WTC11 (cell line): ENCODE measurements around the gene BAMBI. TPM values are rescaled to one million over a fixed set of nuclear protein-coding genes. Genes with fewer than 3 reads are reported as not detected.

Experiments used
- ATAC-seq: fragments of 200-7000 bp; cut with Tn5 transposase; 2 replicates; pipeline ENCODE4 v1.10.0; 2021; ENCODE audit warnings: mild to moderate bottlenecking, moderate library complexity
- CTCF ChIA-PET: fragments of 300-600 bp; sonication (Branson Sonifier 250); formaldehyde crosslinking; loops from one replicate; lab custom pipeline; 2021; ENCODE audit warnings: antibody characterized with exemption; lab: Charles Lee
- POLR2A ChIA-PET: fragments of 350-600 bp; sonication (Branson Sonifier 250); formaldehyde crosslinking; loops from one replicate; lab custom pipeline; 2021; ENCODE audit warnings: antibody characterized with exemption; lab: Charles Lee
- DNase-seq: peaks from one replicate; pipeline ENCODE4 v3.0.0; 2021; ENCODE audit warnings: low spot score
- H3K27ac Mint-ChIP-seq: 2 replicates; pipeline ENCODE4 v1.8.0; 2021; ENCODE audit warnings: mixed read lengths
- H3K27me3 Mint-ChIP-seq: 2 replicates; pipeline ENCODE4 v1.8.0; 2021; ENCODE audit warnings: low read depth, mild to moderate bottlenecking, moderate library complexity, mixed read lengths
- H3K36me3 Mint-ChIP-seq: 2 replicates; pipeline ENCODE4 v1.8.0; 2021; ENCODE audit warnings: mixed read lengths
- H3K4me1 Mint-ChIP-seq: 2 replicates; pipeline ENCODE4 v1.8.0; 2022; ENCODE audit warnings: mixed read lengths
- H3K4me3 Mint-ChIP-seq: 2 replicates; pipeline ENCODE4 v1.8.0; 2021; ENCODE audit warnings: mild to moderate bottlenecking, moderate library complexity, mixed read lengths
- H3K9me3 Mint-ChIP-seq: 2 replicates; pipeline ENCODE4 v1.8.0; 2021; ENCODE audit warnings: mixed read lengths
- EMX1 ChIP-seq: fragments of 250-450 bp; sonication (Bioruptor Pico); IDR thresholded peaks from 2 replicates; pipeline ENCODE4 v1.8.0; 2021; ENCODE audit warnings: mild to moderate bottlenecking
- JUN ChIP-seq: sonication (generic); formaldehyde crosslinking; IDR thresholded peaks from 2 replicates; pipeline ENCODE4 v1.8.0; 2023; ENCODE audit warnings: mild to moderate bottlenecking, missing genetic modification reagents
- NFATC4 ChIP-seq: fragments of 250-450 bp; sonication (Bioruptor Pico); IDR thresholded peaks from 2 replicates; pipeline ENCODE4 v1.9.0; 2021; ENCODE audit warnings: mild to moderate bottlenecking
- SMAD4 ChIP-seq: sonication (generic); formaldehyde crosslinking; IDR thresholded peaks from 2 replicates; pipeline ENCODE4 v1.8.0; 2022; ENCODE audit warnings: mild to moderate bottlenecking, missing genetic modification reagents
- TEAD1 ChIP-seq: sonication (generic); formaldehyde crosslinking; IDR thresholded peaks from 2 replicates; pipeline ENCODE4 v1.8.0; 2022; ENCODE audit warnings: mild to moderate bottlenecking, missing genetic modification reagents
- ZNF121 ChIP-seq: sonication (generic); formaldehyde crosslinking; IDR thresholded peaks from 2 replicates; pipeline ENCODE4 v1.8.0; 2023; ENCODE audit warnings: missing genetic modification reagents
- ZNF317 ChIP-seq: sonication (generic); formaldehyde crosslinking; IDR thresholded peaks from 2 replicates; pipeline ENCODE4 v1.8.1; 2023; ENCODE audit warnings: low read depth, mild to moderate bottlenecking, moderate library complexity, missing genetic modification reagents, borderline replicate concordance
- ZNF671 ChIP-seq: fragments of 250-450 bp; sonication (Bioruptor Pico); IDR thresholded peaks from 2 replicates; pipeline ENCODE4 v1.8.0; 2021; ENCODE audit warnings: mild to moderate bottlenecking
- total RNA-seq: library from RNA; stranded (reverse); gene quantifications from 3 replicates; pipeline ENCODE4 v1.2.3, GENCODE V29; 2021
- TF ChIP-seq, protein P1 (sequence below): fragments of 250-450 bp; sonication (Bioruptor Pico); conservative IDR thresholded peaks from 2 replicates; pipeline ENCODE4 v1.9.0; 2021; ENCODE audit warnings: mild to moderate bottlenecking
- TF ChIP-seq, protein P2 (sequence below): sonication (generic); formaldehyde crosslinking; IDR thresholded peaks from 2 replicates; pipeline ENCODE4 v1.8.1; 2022; ENCODE audit warnings: mild to moderate bottlenecking, moderate library complexity, missing genetic modification reagents
- TF ChIP-seq, protein P3 (sequence below): fragments of 250-450 bp; sonication (Bioruptor Pico); IDR thresholded peaks from 2 replicates; pipeline ENCODE4 v2.1.2; 2022; ENCODE audit warnings: mild to moderate bottlenecking, moderate library complexity
- TF ChIP-seq, protein P4 (sequence below): sonication (generic); formaldehyde crosslinking; IDR thresholded peaks from 2 replicates; pipeline ENCODE4 v1.8.1; 2023; ENCODE audit warnings: mild to moderate bottlenecking, missing genetic modification reagents, moderate library complexity
- TF ChIP-seq, protein P5 (sequence below): sonication (generic); formaldehyde crosslinking; IDR thresholded peaks from 2 replicates; pipeline ENCODE4 v1.8.1; 2022; ENCODE audit warnings: missing genetic modification reagents, borderline replicate concordance
- TF ChIP-seq, protein P6 (sequence below): sonication (generic); formaldehyde crosslinking; IDR thresholded peaks from 2 replicates; pipeline ENCODE4 v1.8.1; 2023; ENCODE audit warnings: mild to moderate bottlenecking, missing genetic modification reagents
- TF ChIP-seq, protein P7 (sequence below): sonication (generic); formaldehyde crosslinking; IDR thresholded peaks from 2 replicates; pipeline ENCODE4 v1.8.1; 2023; ENCODE audit warnings: mild to moderate bottlenecking, moderate library complexity, missing genetic modification reagents
- TF ChIP-seq, protein P8 (sequence below): sonication (generic); formaldehyde crosslinking; IDR thresholded peaks from 2 replicates; pipeline ENCODE4 v1.8.1; 2022; ENCODE audit warnings: mild to moderate bottlenecking, missing genetic modification reagents, moderate library complexity, borderline replicate concordance
- TF ChIP-seq, protein P9 (sequence below): sonication (generic); formaldehyde crosslinking; IDR thresholded peaks from 2 replicates; pipeline ENCODE4 v1.8.0; 2022; ENCODE audit warnings: mild to moderate bottlenecking, missing genetic modification reagents

BAMBI gene
- total RNA-seq, 1 experiment from 2014 or later, result 29.0 TPM

DNA sequence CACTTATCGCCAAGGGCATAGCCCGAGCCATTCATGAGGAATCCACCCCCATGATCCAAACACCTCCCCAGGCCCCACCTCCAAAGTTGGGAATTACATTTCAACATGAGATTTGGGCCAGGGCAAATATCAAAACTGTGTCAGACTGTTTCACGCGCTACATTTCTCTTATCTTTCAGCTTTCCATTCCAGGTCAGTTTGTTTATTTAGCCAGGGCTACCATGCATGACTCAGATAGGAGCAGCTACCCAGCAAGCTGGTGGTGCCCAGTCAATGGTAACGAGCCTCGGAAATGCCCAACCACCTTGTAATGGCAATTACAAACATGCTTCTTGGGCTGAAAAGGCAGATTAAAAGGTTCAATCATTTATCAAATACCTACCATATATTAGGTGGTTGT, 43.6 kb upstream of the BAMBI start (continued):
- TF ChIP-seq, protein P1, sequence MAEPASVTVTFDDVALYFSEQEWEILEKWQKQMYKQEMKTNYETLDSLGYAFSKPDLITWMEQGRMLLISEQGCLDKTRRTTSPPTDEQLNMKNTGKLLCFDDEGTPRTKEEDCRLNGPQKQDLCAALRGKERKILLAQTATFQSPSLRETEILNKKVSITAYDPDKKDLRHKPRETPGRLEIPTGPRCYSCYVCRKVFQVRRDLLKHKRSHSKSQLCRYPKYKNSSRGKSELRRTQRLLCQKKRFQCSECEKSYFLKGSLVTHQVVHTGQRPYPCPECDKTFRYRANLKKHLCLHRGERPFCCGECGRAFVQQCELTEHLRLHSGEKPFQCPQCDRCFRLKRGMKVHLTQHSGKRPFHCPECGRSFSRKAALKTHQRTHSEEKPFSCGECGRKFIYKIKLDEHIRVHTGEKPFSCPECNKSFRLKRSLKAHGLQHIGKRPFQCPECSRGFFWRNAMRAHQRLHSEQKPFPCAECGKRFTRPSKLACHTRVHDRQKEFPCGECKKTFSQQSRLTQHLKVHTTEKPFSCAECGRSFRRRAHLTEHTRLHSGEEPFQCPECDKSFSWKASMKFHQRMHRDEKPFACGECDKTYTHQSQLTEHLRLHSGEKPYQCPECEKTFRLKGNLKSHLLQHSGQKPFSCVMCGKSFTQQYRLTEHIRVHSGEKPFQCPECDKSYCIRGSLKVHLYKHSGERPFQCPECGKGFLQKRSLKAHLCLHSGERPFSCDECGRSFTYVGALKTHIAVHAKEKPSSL (CRISPR knock-in tag), result no peak
- TF ChIP-seq ZNF671 (no peak), JUN (CRISPR knock-in tag) (no peak)
- TF ChIP-seq, protein P2, sequence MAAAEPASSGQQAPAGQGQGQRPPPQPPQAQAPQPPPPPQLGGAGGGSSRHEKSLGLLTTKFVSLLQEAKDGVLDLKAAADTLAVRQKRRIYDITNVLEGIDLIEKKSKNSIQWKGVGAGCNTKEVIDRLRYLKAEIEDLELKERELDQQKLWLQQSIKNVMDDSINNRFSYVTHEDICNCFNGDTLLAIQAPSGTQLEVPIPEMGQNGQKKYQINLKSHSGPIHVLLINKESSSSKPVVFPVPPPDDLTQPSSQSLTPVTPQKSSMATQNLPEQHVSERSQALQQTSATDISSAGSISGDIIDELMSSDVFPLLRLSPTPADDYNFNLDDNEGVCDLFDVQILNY (CRISPR knock-in tag), result no peak
- TF ChIP-seq, protein P3, sequence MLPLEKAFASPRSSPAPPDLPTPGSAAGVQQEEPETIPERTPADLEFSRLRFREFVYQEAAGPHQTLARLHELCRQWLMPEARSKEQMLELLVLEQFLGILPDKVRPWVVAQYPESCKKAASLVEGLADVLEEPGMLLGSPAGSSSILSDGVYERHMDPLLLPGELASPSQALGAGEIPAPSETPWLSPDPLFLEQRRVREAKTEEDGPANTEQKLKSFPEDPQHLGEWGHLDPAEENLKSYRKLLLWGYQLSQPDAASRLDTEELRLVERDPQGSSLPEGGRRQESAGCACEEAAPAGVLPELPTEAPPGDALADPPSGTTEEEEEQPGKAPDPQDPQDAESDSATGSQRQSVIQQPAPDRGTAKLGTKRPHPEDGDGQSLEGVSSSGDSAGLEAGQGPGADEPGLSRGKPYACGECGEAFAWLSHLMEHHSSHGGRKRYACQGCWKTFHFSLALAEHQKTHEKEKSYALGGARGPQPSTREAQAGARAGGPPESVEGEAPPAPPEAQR (CRISPR knock-in tag), result no peak

DNA sequence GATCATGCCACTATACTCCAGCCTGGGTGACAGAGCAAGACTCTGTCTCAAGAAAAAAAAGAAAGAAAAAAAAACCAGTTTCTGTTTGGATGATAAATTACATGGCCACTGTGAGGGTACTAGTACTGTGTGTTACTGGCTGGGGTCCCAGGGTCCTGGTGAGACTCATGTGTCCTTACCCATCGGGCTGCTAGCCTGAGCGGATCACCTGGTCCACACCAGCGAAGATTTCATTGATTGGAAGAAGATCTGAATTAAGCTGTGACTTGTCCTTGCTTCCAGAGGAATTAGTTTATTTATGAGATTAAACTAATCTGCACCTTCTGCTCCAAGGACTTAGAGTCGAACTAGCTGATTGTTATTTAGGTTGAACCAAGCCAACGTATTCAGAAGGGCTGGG, 40.0 kb upstream of the BAMBI start:
- POLR2A ChIA-PET, result no interaction called here
- H3K27ac Mint-ChIP-seq, result no peak overlapping the region
- H3K36me3 Mint-ChIP-seq, result no peaks in the 10 kb centered on the region
- CTCF ChIA-PET, result interaction anchor here (0.7 to 1.2 kb wide), 2 partner anchors 9 to 811 kb away, joined by 3 to 5 read pairs; no protein-coding TSS in a partner anchor
- H3K4me3 Mint-ChIP-seq, result no peak overlapping the region
- H3K4me1 Mint-ChIP-seq, result no peaks in the 10 kb centered on the region
- no peaks in the 10 kb centered on the region; the same call in 1 of the 2 replicates for H3K27me3 Mint-ChIP-seq
- TF ChIP-seq ZNF317 (no peak), TEAD1 (CRISPR knock-in tag) (no peak), EMX1 (CRISPR knock-in tag) (no peak)
- TF ChIP-seq, protein P4, sequence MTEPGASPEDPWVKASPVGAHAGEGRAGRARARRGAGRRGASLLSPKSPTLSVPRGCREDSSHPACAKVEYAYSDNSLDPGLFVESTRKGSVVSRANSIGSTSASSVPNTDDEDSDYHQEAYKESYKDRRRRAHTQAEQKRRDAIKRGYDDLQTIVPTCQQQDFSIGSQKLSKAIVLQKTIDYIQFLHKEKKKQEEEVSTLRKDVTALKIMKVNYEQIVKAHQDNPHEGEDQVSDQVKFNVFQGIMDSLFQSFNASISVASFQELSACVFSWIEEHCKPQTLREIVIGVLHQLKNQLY (CRISPR knock-in tag), result no peak
- TF ChIP-seq, protein P5, sequence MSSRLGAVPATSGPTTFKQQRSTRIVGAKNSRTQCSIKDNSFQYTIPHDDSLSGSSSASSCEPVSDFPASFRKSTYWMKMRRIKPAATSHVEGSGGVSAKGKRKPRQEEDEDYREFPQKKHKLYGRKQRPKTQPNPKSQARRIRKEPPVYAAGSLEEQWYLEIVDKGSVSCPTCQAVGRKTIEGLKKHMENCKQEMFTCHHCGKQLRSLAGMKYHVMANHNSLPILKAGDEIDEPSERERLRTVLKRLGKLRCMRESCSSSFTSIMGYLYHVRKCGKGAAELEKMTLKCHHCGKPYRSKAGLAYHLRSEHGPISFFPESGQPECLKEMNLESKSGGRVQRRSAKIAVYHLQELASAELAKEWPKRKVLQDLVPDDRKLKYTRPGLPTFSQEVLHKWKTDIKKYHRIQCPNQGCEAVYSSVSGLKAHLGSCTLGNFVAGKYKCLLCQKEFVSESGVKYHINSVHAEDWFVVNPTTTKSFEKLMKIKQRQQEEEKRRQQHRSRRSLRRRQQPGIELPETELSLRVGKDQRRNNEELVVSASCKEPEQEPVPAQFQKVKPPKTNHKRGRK (CRISPR knock-in tag), result no peak
- no peak for ATAC-seq
- H3K9me3 Mint-ChIP-seq, result no peaks in the 10 kb centered on the region
- DNase-seq, result no peak

DNA sequence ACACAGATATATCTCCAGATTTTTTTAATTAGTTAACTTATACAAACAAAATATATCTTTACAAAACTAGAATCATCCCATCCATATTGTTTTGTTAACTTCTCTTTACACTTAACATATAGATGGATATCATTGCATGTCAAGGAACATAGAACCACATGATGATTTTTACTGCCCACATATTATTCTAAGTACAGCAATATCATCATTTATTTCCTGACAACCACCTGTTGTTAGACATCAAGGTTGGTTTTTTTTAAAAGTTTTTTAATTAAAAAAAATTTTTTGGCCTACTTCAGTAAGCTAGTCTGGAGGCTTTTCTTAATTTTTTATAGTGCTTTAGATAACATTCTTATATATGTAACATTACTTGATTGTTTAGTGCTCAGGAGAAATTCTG, 38.9 kb upstream of the BAMBI start:
- CTCF ChIA-PET, result interaction anchor here (1.2 kb wide), 1 partner anchor 25 kb away, joined by 3 read pairs; no protein-coding TSS in a partner anchor

More for the DNA sequence above, 38.9 kb upstream of the BAMBI start:
- DNase-seq, result no peak
- H3K9me3 Mint-ChIP-seq, result no peaks in the 10 kb centered on the region
- no peak overlapping the region for H3K4me3 Mint-ChIP-seq
- no peak overlapping the region for H3K27ac Mint-ChIP-seq
- no peak for ATAC-seq
- POLR2A ChIA-PET, result no interaction called here
- TF ChIP-seq SMAD4 (CRISPR knock-in tag), result no peak
- no peak for TF ChIP-seq NFATC4 (CRISPR knock-in tag)
- TF ChIP-seq, protein P5 (CRISPR knock-in tag), result no peak
- TF ChIP-seq, protein P6, sequence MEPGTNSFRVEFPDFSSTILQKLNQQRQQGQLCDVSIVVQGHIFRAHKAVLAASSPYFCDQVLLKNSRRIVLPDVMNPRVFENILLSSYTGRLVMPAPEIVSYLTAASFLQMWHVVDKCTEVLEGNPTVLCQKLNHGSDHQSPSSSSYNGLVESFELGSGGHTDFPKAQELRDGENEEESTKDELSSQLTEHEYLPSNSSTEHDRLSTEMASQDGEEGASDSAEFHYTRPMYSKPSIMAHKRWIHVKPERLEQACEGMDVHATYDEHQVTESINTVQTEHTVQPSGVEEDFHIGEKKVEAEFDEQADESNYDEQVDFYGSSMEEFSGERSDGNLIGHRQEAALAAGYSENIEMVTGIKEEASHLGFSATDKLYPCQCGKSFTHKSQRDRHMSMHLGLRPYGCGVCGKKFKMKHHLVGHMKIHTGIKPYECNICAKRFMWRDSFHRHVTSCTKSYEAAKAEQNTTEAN (CRISPR knock-in tag), result no peak
- TF ChIP-seq, protein P7, sequence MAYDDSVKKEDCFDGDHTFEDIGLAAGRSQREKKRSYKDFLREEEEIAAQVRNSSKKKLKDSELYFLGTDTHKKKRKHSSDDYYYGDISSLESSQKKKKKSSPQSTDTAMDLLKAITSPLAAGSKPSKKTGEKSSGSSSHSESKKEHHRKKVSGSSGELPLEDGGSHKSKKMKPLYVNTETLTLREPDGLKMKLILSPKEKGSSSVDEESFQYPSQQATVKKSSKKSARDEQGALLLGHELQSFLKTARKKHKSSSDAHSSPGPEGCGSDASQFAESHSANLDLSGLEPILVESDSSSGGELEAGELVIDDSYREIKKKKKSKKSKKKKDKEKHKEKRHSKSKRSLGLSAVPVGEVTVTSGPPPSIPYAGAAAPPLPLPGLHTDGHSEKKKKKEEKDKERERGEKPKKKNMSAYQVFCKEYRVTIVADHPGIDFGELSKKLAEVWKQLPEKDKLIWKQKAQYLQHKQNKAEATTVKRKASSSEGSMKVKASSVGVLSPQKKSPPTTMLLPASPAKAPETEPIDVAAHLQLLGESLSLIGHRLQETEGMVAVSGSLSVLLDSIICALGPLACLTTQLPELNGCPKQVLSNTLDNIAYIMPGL, result no peak
- TF ChIP-seq, protein P8, sequence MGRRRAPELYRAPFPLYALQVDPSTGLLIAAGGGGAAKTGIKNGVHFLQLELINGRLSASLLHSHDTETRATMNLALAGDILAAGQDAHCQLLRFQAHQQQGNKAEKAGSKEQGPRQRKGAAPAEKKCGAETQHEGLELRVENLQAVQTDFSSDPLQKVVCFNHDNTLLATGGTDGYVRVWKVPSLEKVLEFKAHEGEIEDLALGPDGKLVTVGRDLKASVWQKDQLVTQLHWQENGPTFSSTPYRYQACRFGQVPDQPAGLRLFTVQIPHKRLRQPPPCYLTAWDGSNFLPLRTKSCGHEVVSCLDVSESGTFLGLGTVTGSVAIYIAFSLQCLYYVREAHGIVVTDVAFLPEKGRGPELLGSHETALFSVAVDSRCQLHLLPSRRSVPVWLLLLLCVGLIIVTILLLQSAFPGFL, result no peak
- TF ChIP-seq ZNF121 (CRISPR knock-in tag), result no peak
- no peak for TF ChIP-seq TEAD1 (CRISPR knock-in tag)
- TF ChIP-seq, protein P9, sequence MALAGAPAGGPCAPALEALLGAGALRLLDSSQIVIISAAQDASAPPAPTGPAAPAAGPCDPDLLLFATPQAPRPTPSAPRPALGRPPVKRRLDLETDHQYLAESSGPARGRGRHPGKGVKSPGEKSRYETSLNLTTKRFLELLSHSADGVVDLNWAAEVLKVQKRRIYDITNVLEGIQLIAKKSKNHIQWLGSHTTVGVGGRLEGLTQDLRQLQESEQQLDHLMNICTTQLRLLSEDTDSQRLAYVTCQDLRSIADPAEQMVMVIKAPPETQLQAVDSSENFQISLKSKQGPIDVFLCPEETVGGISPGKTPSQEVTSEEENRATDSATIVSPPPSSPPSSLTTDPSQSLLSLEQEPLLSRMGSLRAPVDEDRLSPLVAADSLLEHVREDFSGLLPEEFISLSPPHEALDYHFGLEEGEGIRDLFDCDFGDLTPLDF (CRISPR knock-in tag), result no peak
- TF ChIP-seq, all 79 proteins: peak for 0
- Mint-ChIP-seq H3K27me3 (no peaks in the 10 kb centered on the region; the same call in 1 of the 2 replicates), H3K36me3 (no peaks in the 10 kb centered on the region), H3K4me1 (no peaks in the 10 kb centered on the region)
